K562 (cell line): Measurements from ENCODE around the gene MME. TPM values are rescaled to one million over a fixed set of nuclear protein-coding genes. Genes with fewer than 3 reads are reported as not detected.

Experiments
- ADNP ChIP-seq: fragments of 200-800 bp; sonication (Bioruptor generic); IDR thresholded peaks from 2 replicates; pipeline ENCODE4 v1.6.1; 2016; ENCODE audit warnings: missing genetic modification characterization, missing compliant biosample characterization
- ARID2 ChIP-seq: fragments of 450-650 bp; IDR thresholded peaks from 2 replicates; pipeline ENCODE4 v1.6.1; 2017; ENCODE audit warnings: antibody characterized with exemption, mild to moderate bottlenecking
- ARID4B ChIP-seq: sonication (generic); formaldehyde crosslinking; IDR thresholded peaks from 2 replicates; pipeline ENCODE4 v1.8.0; 2022; ENCODE audit warnings: mild to moderate bottlenecking, missing genetic modification reagents
- BRCA1 ChIP-seq, 2 experiments: fragments of 450-650 bp in 1 of 2; sonication (generic) in 1 of 2; formaldehyde crosslinking in 1 of 2; IDR thresholded peaks; 2 replicates each; pipeline versions ENCODE4 v1.5.0 to v1.6.1; 2017 to 2020; ENCODE audit warnings: mild to moderate bottlenecking in 1 of 2, missing genetic modification reagents in 1 of 2
- CUX1 ChIP-seq: fragments of 200-800 bp; sonication (Bioruptor generic); IDR thresholded peaks from 2 replicates; pipeline ENCODE4 v1.6.1; 2016; ENCODE audit warnings: missing genetic modification characterization, missing compliant biosample characterization
- ESRRA ChIP-seq: fragments of 450-650 bp; IDR thresholded peaks from 2 replicates; pipeline ENCODE4 v1.6.1; 2014; ENCODE audit warnings: low read depth, mild to moderate bottlenecking, moderate library complexity, borderline replicate concordance
- FOSL1 ChIP-seq: fragments of 200-800 bp; sonication (Bioruptor generic); conservative IDR thresholded peaks from 2 replicates; pipeline ENCODE4 v1.6.1; 2016; ENCODE audit warnings: missing genetic modification characterization, missing compliant biosample characterization
- FOXM1 ChIP-seq, 2 experiments: fragments of 450-650 bp in 1 of 2; sonication (generic) in 1 of 2; formaldehyde crosslinking in 1 of 2; IDR thresholded peaks; 2 replicates each; pipeline versions ENCODE4 v1.6.1 to v1.9.0; 2017 to 2022; ENCODE audit warnings: low read depth in 2 of 2, mild to moderate bottlenecking in 2 of 2, missing genetic modification reagents in 1 of 2, moderate library complexity in 1 of 2
- GABPB1 ChIP-seq: sonication (generic); formaldehyde crosslinking; IDR thresholded peaks from 2 replicates; pipeline ENCODE4 v1.8.0; 2022; ENCODE audit warnings: mild to moderate bottlenecking, missing genetic modification reagents
- HOXB6 ChIP-seq: fragments of 250-450 bp; sonication (Bioruptor Pico); IDR thresholded peaks from 2 replicates; pipeline ENCODE4 v1.5.1; 2022; ENCODE audit warnings: mild to moderate bottlenecking, borderline replicate concordance
- KAT2B ChIP-seq: IDR thresholded peaks from one replicate; pipeline ENCODE4 v1.6.1; 2012; ENCODE audit warnings: low read depth, mild to moderate bottlenecking, control low read depth, inconsistent platforms, low read length, moderate library complexity
- NFRKB ChIP-seq: fragments of 450-650 bp; IDR thresholded peaks from 2 replicates; pipeline ENCODE4 v1.6.1; 2016; ENCODE audit warnings: low read depth
- OTX1 ChIP-seq: fragments of 450-650 bp; formaldehyde crosslinking; IDR thresholded peaks from 2 replicates; pipeline ENCODE4 v1.4.0; 2022; ENCODE audit warnings: mild to moderate bottlenecking
- PTBP1 ChIP-seq: fragments of 200-400 bp; formaldehyde crosslinking; IDR thresholded peaks from 2 replicates; pipeline ENCODE4 v1.6.1; 2017; ENCODE audit warnings: low read depth, low read length
- SREBF1 ChIP-seq: fragments of 150-350 bp; IDR thresholded peaks from 2 replicates; pipeline ENCODE4 v1.6.1; 2014; ENCODE audit warnings: antibody characterized with exemption, low read depth, low read length, borderline replicate concordance
- SRSF3 ChIP-seq: fragments of 200-400 bp; formaldehyde crosslinking; IDR thresholded peaks from 2 replicates; pipeline ENCODE4 v1.6.1; 2016; ENCODE audit warnings: mild to moderate bottlenecking, low read length, moderate library complexity; ENCODE audit not compliant: insufficient read depth
- TBP ChIP-seq: optimal IDR thresholded peaks from 2 replicates; pipeline ENCODE3; 2011; ENCODE audit warnings: low read depth, low read length, improper control_type of control experiment
- TGIF2 ChIP-seq: sonication (generic); formaldehyde crosslinking; IDR thresholded peaks from 2 replicates; pipeline ENCODE4 v1.8.1; 2022; ENCODE audit warnings: mild to moderate bottlenecking, missing genetic modification reagents, moderate library complexity
- ZFP1 ChIP-seq: fragments of 450-650 bp; formaldehyde crosslinking; IDR thresholded peaks from 2 replicates; pipeline ENCODE4 v1.4.0; 2020; ENCODE audit warnings: mild to moderate bottlenecking, mixed read lengths
- ZNF12 ChIP-seq: sonication (generic); formaldehyde crosslinking; IDR thresholded peaks from 2 replicates; pipeline ENCODE4 v1.4.0; 2020; ENCODE audit warnings: mild to moderate bottlenecking, missing genetic modification reagents
- ZNF124 ChIP-seq: sonication (generic); formaldehyde crosslinking; IDR thresholded peaks from 2 replicates; pipeline ENCODE4 v1.8.1; 2022; ENCODE audit warnings: missing genetic modification reagents
- ZNF551 ChIP-seq: fragments of 250-450 bp; sonication (Bioruptor Pico); IDR thresholded peaks from 2 replicates; pipeline ENCODE4 v1.5.0; 2021; ENCODE audit warnings: mild to moderate bottlenecking, moderate library complexity
- polyA plus RNA-seq, 8 experiments: library from polyadenylated mRNA; depleted of rRNA in 4 of 8; stranded (reverse) in 5 of 8; unstranded in 3 of 8; fragments of >200 nt; fragmentation: Nextera tagmentation in 2 of 8; fragmentation: Illumina TruSeq in 1 of 8; extraction: Ambion mirVana in 2 of 8; extraction: Trizol in 1 of 8; gene quantifications; 2 replicates each; pipeline versions ENCODE4 v1.2.1 to v1.2.3, GENCODE V29; 2011 to 2014; ENCODE audit warnings: inconsistent platforms in 1 of 8, missing spikeins in 1 of 8
- total RNA-seq, 7 experiments: library from RNA; depleted of rRNA in 6 of 7; stranded (reverse); fragments of >200 nt in 6 of 7; fragmentation: Illumina TruSeq in 2 of 7; extraction: Trizol in 2 of 7; gene quantifications; 2 replicates each; pipeline versions ENCODE4 v1.2.1 to v1.2.3, GENCODE V29; 2011 to 2021; ENCODE audit warnings: low replicate concordance in 1 of 7

MME gene
- total and polyA plus RNA-seq, 9 of the 15 experiments (the other 6 are each of a cell fraction or from before 2014, with no cell fraction given): 0.80 to 8.6 (median 2.5) TPM

DNA sequence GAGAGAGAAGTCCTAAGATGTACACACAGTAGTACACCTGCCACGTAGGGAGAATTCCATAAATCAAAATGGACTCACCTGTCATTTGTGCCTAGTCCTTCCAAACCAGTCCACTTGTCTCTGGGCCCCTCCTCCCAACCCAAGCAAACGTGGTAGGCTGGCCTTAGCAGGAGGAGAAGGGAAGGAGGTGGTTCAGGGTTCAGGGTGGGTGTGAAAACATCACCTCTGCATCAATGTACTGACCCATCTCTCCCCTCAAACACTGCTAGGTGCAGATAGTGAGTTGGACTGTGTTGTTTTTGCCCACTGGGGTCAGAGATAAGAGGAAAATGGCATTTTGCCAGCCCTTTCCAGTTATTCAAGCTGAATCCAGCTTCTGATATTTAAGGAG is 99.3 kb downstream of the MME start (continued):
- no peak for TF ChIP-seq ARID4B (CRISPR knock-in tag)
- TF ChIP-seq FOXM1 (IDR thresholded peaks at IDR 0.05; ENCODE audit: low read depth): peak; percentile 68
- TF ChIP-seq FOXM1 (CRISPR knock-in tag; IDR thresholded peaks at IDR 0.05; ENCODE audit: low read depth): no peak
- no peak for TF ChIP-seq ADNP (tag)
- no peak for TF ChIP-seq BRCA1 (IDR thresholded peaks at IDR 0.05)
- no peak for TF ChIP-seq BRCA1 (CRISPR knock-in tag; IDR thresholded peaks at IDR 0.05)
- TF ChIP-seq ARID2: no peak
- TF ChIP-seq SREBF1: no peak
- TF ChIP-seq ESRRA: no peak
- TF ChIP-seq OTX1 (CRISPR knock-in tag): no peak
- TF ChIP-seq HOXB6 (CRISPR knock-in tag): no peak
- no peak for TF ChIP-seq PTBP1
- no peak for TF ChIP-seq FOSL1 (tag)
- no peak for TF ChIP-seq ZNF124 (CRISPR knock-in tag)
- TF ChIP-seq ZNF551 (CRISPR knock-in tag): no peak
- no peak for TF ChIP-seq KAT2B
- no peak for TF ChIP-seq SRSF3
- no peak for TF ChIP-seq NFRKB
- TF ChIP-seq TGIF2 (CRISPR knock-in tag): no peak
- no peak for TF ChIP-seq CUX1 (CRISPR knock-in tag)
- no peak for TF ChIP-seq ZFP1 (CRISPR knock-in tag)
- no peak for TF ChIP-seq TBP
- no peak for TF ChIP-seq GABPB1 (CRISPR knock-in tag)
- no peak for TF ChIP-seq ZNF12 (CRISPR knock-in tag)
